ENCODE data around the gene MTHFSD. TPM values are rescaled to one million over a fixed set of nuclear protein-coding genes. Genes with fewer than 3 reads are reported as not detected.

MTHFSD gene
- total RNA-seq, 6 experiments from 2014 or later = 5.9 to 11.6 (median 9.0) TPM

DNA sequence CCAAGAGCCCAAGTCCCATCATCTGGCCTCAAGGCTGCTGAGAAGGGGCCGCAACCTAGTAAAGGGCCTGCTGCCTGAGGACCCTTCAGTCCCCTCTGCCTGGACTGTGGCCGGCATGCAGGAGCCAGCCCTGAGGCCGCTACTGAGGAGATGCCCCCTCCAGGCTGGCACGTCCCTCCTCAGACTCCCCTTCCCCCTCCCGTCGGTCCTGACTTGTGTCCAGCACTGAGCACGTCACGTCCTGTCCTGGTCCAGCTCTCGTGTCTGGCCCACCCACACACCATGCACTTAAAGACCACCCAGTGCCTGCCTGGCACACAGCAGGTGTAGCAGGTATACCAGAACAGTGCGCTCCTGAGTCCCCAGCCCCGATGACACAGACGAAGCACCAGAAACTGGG, 9.6 kb downstream of the MTHFSD start:
- 74% methylated on average over 8 of the region's 12 CpGs for WGBS (ENCODE audit: insufficient coverage, low coverage, low lambda C conversion rate, missing lambda C conversion rate)
- H3K36me3 ChIP-seq = peaks cover 0 to 44% (median 13%) of the 10 kb centered on the region in 4 donors
- no peak for TF ChIP-seq POLR2A (IDR thresholded peaks at IDR 0.05)
- TF ChIP-seq, protein P1, sequence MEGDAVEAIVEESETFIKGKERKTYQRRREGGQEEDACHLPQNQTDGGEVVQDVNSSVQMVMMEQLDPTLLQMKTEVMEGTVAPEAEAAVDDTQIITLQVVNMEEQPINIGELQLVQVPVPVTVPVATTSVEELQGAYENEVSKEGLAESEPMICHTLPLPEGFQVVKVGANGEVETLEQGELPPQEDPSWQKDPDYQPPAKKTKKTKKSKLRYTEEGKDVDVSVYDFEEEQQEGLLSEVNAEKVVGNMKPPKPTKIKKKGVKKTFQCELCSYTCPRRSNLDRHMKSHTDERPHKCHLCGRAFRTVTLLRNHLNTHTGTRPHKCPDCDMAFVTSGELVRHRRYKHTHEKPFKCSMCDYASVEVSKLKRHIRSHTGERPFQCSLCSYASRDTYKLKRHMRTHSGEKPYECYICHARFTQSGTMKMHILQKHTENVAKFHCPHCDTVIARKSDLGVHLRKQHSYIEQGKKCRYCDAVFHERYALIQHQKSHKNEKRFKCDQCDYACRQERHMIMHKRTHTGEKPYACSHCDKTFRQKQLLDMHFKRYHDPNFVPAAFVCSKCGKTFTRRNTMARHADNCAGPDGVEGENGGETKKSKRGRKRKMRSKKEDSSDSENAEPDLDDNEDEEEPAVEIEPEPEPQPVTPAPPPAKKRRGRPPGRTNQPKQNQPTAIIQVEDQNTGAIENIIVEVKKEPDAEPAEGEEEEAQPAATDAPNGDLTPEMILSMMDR (IDR thresholded peaks at IDR 0.05) = no peak
- DNase-seq (no peak), ATAC-seq (peak in 1 of 4 donors; percentile 25)
- no peak overlapping the region for H3K27ac ChIP-seq
- no peaks in the 10 kb centered on the region for H3K4me1 ChIP-seq
- H3K27me3 ChIP-seq = no peaks in the 10 kb centered on the region
- intact Hi-C loops (cut with DNase I) = no loop called here
- no peak overlapping the region for H3K4me3 ChIP-seq
- no peaks in the 10 kb centered on the region for H3K9me3 ChIP-seq

DNA sequence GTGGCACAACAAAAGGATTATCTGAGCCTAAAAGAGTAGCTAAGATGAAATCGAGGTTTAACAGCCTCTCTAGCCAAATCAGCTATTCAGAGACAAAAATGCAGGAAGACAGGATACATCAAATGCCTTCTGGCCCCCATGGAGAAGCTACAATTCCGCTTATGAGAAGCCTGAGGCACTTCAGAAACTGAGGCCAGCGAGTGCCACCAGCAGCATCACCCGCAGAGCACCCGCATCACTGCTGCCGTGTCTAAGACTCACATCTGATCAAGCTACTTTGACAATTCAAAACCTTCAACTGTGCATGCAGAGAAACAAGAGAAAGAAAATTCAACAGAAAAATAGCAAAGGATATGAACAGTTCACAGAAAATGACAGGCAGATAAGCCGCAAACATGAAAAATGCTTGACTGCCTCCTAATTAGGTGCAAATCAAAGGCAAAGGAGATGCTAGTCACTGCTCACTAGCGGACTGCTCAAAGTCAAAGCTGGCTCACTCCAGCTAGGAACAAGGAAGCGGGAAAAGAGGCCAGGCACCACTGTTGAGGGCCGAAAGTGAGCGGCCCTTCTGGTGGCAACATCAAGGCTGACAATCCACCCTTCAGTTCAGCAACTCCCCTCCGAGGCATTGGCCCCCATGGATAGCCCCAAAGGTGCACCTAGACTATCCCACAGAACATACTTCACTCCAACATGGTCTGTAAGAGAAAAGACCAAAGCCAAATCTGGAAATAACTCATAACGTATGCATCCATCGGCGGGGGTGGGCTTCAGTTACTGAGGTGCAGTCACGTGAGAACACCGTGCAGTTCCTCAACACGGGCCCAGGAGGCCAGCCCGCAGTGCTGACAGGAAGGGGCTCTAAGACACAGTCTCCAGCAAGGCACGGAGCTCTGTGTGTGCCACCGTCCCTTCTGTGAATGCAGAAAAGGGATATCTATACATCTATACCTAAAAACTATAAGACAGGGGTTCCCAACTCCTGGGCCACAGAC, 12.0 kb downstream of the MTHFSD start:
- TF ChIP-seq, protein P1 (IDR thresholded peaks at IDR 0.05) = no peak
- no peak overlapping the region for H3K4me3 ChIP-seq
- ATAC-seq (no peak), DNase-seq (no peak)
- 88% methylated on average over 8 of the region's 21 CpGs for WGBS (ENCODE audit: insufficient coverage, low coverage, low lambda C conversion rate, missing lambda C conversion rate)
- no peaks in the 10 kb centered on the region for H3K9me3 ChIP-seq
- H3K27ac ChIP-seq = no peak overlapping the region
- H3K27me3 ChIP-seq = no peaks in the 10 kb centered on the region
- intact Hi-C loops (cut with DNase I) = no loop called here
- H3K36me3 ChIP-seq = peaks cover 0 to 69% (median 18%) of the 10 kb centered on the region in 4 donors
- H3K4me1 ChIP-seq = no peaks in the 10 kb centered on the region

DNA sequence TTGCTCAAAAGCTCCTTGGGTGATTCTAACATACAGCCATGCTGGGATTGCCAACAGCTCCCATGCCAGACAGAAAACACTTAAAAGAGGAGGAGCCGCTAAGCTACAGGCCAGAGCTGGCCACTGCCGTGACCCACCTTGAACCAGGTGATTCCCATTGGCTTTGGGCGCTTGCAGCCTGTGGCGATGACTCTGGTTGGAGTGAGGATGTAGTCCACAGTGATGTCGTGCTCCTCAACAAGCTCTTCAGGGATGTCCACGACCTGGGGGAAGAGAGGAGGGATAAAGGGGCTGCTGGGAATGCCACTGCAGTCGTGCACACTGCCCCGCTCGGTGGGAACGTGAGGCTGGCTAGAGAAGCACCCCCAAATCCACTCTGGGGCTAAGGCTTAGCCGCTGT, 13.5 kb downstream of the MTHFSD start:
- ATAC-seq = peak in 1 of 4 donors; percentile 13
- intact Hi-C loops (cut with DNase I) = no loop called here
- peaks cover 0 to 60% (median 17%) of the 10 kb centered on the region in 4 donors for H3K36me3 ChIP-seq
- H3K4me3 ChIP-seq = no peak overlapping the region
- H3K9me3 ChIP-seq = no peaks in the 10 kb centered on the region
- WGBS (ENCODE audit: insufficient coverage, low coverage, low lambda C conversion rate, missing lambda C conversion rate) = 100% methylated on average over 1 of the region's 11 CpGs
- DNase-seq = no peak
- no peaks in the 10 kb centered on the region for H3K27me3 ChIP-seq
- no peaks in the 10 kb centered on the region for H3K4me1 ChIP-seq
- TF ChIP-seq, protein P1 (IDR thresholded peaks at IDR 0.05) = no peak
- TF ChIP-seq POLR2A (IDR thresholded peaks at IDR 0.05) = no peak
- H3K27ac ChIP-seq = no peak overlapping the region

DNA sequence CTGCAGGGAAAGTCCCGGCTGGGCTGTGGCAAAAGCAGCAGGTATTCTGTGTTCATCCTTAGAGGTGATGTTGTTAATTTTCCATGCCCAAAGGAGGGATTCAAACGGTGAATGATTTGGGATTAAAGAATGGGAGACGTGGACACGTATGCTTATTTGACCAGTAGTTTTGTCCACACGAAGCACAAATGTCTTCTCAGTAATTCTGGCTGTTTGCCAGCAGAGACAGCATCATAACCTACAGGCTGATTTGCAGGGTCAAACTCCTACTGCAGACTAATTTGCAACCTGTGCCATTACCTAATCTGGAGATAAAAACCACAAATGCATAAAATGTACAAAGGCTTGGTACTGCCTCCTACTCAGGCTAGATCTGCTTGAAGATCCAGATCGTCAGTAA, 14.1 kb downstream of the MTHFSD start:
- 87% methylated on average over 4 of the region's 6 CpGs for WGBS (ENCODE audit: insufficient coverage, low coverage, low lambda C conversion rate, missing lambda C conversion rate)
- intact Hi-C loops (cut with DNase I) = no loop called here
- TF ChIP-seq, protein P1 (IDR thresholded peaks at IDR 0.05) = no peak

More for the DNA sequence above, 14.1 kb downstream of the MTHFSD start:
- Histone ChIP-seq H3K27ac (no peak overlapping the region), H3K27me3 (no peaks in the 10 kb centered on the region), H3K4me1 (no peaks in the 10 kb centered on the region), H3K9me3 (no peaks in the 10 kb centered on the region), H3K4me3 (no peak overlapping the region), H3K36me3 (peaks cover 0 to 54% (median 17%) of the 10 kb centered on the region in 4 donors)
- DNase-seq (no peak), ATAC-seq (no peak)

Measured in right lobe of liver (tissue), 6 donors.